ENCODE measurements around the gene DPF1. TPM values are rescaled to one million over a fixed set of nuclear protein-coding genes. Genes with fewer than 3 reads are reported as not detected.

Gene DPF1
- total RNA-seq, 2 donors from 2014 or later: 3.3 to 4.5 TPM

DNA sequence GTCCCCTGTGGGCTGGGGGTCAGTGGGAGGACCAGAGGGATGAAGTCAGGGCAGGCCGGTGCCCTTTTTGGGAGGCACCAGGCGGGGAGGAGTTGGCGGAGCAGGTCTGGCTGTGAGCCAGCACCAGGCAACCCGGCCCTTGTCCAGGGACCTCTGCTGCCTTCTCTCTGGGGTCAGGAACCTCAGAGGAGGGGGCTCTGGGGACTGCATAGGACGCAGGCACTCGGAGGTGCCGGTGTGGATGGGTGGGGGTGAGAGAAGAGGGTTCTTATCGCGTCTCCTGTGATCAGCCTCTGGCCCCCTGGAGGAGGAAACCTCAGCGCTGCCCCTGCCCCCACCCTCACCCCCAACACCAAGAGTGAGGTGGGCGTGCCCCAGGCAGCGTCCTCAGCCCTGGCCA, 16.5 kb downstream of the DPF1 start:
- Mint-ChIP-seq H3K4me1 (peaks cover 18% of the 10 kb centered on the region), H3K9me3 (no peaks in the 10 kb centered on the region), H3K27ac (no peak overlapping the region), H3K27me3 (ENCODE audit: insufficient read depth) (peaks cover 32% of the 10 kb centered on the region), H3K36me3 (ENCODE audit: low read depth) (peaks cover 4% of the 10 kb centered on the region), H3K4me3 (no peak overlapping the region)
- Histone ChIP-seq H3K9ac (ENCODE audit: extremely low read depth, low read length, poor library complexity, severe bottlenecking) (no peak overlapping the region), H3K9me3 (ENCODE audit: control insufficient read depth, low read length) (no peaks in the 10 kb centered on the region), H3K4me3 (ENCODE audit: low read length) (no peak overlapping the region), H3K27me3 (ENCODE audit: control insufficient read depth, insufficient read depth, low read length, poor library complexity, severe bottlenecking) (peaks cover 24% of the 10 kb centered on the region), H3K27ac (ENCODE audit: low read depth, low read length) (no peak overlapping the region), H3K4me1 (ENCODE audit: control insufficient read depth, insufficient read depth, low read length) (peaks cover 4% of the 10 kb centered on the region), H3K36me3 (ENCODE audit: control insufficient read depth, insufficient read depth, low read length) (no peaks in the 10 kb centered on the region)
- WGBS, 2 experiments (ENCODE audit: insufficient coverage in 1 of 2, insufficient read length in 1 of 2): 69 to 86% methylated on average over 2 to 9 of the region's 12 CpGs
- TF ChIP-seq, protein P1, sequence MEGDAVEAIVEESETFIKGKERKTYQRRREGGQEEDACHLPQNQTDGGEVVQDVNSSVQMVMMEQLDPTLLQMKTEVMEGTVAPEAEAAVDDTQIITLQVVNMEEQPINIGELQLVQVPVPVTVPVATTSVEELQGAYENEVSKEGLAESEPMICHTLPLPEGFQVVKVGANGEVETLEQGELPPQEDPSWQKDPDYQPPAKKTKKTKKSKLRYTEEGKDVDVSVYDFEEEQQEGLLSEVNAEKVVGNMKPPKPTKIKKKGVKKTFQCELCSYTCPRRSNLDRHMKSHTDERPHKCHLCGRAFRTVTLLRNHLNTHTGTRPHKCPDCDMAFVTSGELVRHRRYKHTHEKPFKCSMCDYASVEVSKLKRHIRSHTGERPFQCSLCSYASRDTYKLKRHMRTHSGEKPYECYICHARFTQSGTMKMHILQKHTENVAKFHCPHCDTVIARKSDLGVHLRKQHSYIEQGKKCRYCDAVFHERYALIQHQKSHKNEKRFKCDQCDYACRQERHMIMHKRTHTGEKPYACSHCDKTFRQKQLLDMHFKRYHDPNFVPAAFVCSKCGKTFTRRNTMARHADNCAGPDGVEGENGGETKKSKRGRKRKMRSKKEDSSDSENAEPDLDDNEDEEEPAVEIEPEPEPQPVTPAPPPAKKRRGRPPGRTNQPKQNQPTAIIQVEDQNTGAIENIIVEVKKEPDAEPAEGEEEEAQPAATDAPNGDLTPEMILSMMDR (conservative IDR thresholded peaks at IDR 0.05): peak; percentile 35
- DNase-seq: no peak

DNA sequence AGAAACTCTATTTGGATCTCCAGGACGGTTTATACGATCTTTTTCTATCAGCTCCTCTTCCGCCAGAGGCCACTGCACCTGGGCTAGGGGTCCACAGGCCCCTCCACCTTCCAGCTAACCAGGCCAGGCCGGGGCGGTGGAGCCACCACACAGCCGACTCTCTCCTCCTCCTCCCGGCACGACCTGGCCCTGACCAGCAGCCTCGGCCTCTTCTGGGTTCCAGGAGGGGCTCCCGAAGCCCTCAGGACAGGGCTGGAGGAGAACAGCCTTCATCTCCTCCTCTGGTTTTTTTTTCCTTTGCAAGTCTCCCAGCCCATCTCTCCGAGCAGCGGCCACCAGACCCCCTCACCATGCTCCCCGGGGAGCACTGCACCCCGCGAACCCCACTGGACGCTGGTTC, 17.1 kb downstream of the DPF1 start:
- Histone ChIP-seq H3K36me3 (ENCODE audit: control insufficient read depth, insufficient read depth, low read length) (no peaks in the 10 kb centered on the region), H3K4me1 (ENCODE audit: control insufficient read depth, insufficient read depth, low read length) (peaks cover 4% of the 10 kb centered on the region), H3K27ac (ENCODE audit: low read depth, low read length) (peak overlapping the region; percentile 32), H3K4me3 (ENCODE audit: low read length) (no peak overlapping the region), H3K27me3 (ENCODE audit: control insufficient read depth, insufficient read depth, low read length, poor library complexity, severe bottlenecking) (peaks cover 24% of the 10 kb centered on the region), H3K9me3 (ENCODE audit: control insufficient read depth, low read length) (no peaks in the 10 kb centered on the region), H3K9ac (ENCODE audit: extremely low read depth, low read length, poor library complexity, severe bottlenecking) (no peak overlapping the region)
- Mint-ChIP-seq H3K4me3 (no peak overlapping the region), H3K9me3 (no peaks in the 10 kb centered on the region), H3K27me3 (ENCODE audit: insufficient read depth) (peaks cover 32% of the 10 kb centered on the region), H3K4me1 (peaks cover 18% of the 10 kb centered on the region), H3K36me3 (ENCODE audit: low read depth) (peaks cover 7% of the 10 kb centered on the region), H3K27ac (no peak overlapping the region)
- 90% methylated on average over 5 to 16 of the region's 16 CpGs for WGBS, 2 experiments (ENCODE audit: insufficient coverage in 1 of 2, insufficient read length in 1 of 2)
- TF ChIP-seq, protein P1 (conservative IDR thresholded peaks at IDR 0.05): no peak
- DNase-seq: no peak

DNA sequence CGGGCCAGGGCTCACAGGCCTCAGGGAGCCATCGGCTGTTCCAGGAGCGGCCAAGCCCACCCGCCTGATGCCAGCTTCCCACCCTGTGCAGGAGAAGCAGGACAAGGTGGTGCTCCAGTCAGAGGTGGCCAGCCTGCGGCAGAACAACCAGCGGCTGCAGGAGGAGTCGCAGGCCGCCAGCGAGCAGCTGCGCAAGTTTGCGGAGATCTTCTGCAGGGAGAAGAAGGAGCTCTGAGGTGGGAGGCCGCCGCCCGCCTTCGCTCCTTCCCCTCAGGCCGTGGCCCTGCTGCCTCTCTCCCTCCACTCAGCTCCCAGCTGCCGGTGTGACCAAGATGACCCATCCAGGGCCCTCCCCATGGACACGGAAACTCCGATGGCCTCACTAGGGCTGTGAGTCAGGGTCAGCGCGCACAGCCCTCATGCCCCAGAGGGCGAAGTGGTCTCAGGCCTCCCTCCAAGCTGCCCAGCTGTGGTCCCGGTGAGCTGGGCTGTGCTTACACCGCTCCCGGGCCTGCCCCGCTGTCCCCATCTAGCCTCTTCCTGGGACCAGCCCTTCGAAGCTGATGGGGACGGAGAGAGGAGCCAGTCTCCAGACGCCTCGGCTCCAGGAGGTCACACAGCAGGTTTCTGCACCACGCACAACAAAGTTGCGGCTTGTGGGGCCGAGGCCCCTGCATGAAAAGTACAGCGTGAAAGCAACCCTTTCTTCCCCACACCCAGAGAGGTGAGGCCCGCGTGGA, 17.8 kb downstream of the DPF1 start:
- H3K27ac Mint-ChIP-seq: no peak overlapping the region
- no peaks in the 10 kb centered on the region for H3K9me3 Mint-ChIP-seq
- H3K27me3 Mint-ChIP-seq (ENCODE audit: insufficient read depth): peaks cover 30% of the 10 kb centered on the region
- WGBS, 2 experiments (ENCODE audit: insufficient coverage in 1 of 2, insufficient read length in 1 of 2): 89 to 90% methylated on average over 21 to 36 of the region's 36 CpGs
- TF ChIP-seq, protein P1 (conservative IDR thresholded peaks at IDR 0.05): no peak
- Histone ChIP-seq H3K27me3 (ENCODE audit: control insufficient read depth, insufficient read depth, low read length, poor library complexity, severe bottlenecking) (peaks cover 24% of the 10 kb centered on the region), H3K36me3 (ENCODE audit: control insufficient read depth, insufficient read depth, low read length) (no peaks in the 10 kb centered on the region), H3K4me1 (ENCODE audit: control insufficient read depth, insufficient read depth, low read length) (peaks cover 4% of the 10 kb centered on the region), H3K9me3 (ENCODE audit: control insufficient read depth, low read length) (no peaks in the 10 kb centered on the region), H3K4me3 (ENCODE audit: low read length) (no peak overlapping the region), H3K9ac (ENCODE audit: extremely low read depth, low read length, poor library complexity, severe bottlenecking) (no peak overlapping the region), H3K27ac (ENCODE audit: low read depth, low read length) (peak overlapping the region; percentile 38)
- peaks cover 18% of the 10 kb centered on the region for H3K4me1 Mint-ChIP-seq
- no peak for DNase-seq
- H3K36me3 Mint-ChIP-seq (ENCODE audit: low read depth): peaks cover 12% of the 10 kb centered on the region
- no peak overlapping the region for H3K4me3 Mint-ChIP-seq

Measured in endodermal cell (in vitro differentiated cells).